Measurements from ENCODE around the gene TIGD1.

- TF ChIP-seq, protein P1, sequence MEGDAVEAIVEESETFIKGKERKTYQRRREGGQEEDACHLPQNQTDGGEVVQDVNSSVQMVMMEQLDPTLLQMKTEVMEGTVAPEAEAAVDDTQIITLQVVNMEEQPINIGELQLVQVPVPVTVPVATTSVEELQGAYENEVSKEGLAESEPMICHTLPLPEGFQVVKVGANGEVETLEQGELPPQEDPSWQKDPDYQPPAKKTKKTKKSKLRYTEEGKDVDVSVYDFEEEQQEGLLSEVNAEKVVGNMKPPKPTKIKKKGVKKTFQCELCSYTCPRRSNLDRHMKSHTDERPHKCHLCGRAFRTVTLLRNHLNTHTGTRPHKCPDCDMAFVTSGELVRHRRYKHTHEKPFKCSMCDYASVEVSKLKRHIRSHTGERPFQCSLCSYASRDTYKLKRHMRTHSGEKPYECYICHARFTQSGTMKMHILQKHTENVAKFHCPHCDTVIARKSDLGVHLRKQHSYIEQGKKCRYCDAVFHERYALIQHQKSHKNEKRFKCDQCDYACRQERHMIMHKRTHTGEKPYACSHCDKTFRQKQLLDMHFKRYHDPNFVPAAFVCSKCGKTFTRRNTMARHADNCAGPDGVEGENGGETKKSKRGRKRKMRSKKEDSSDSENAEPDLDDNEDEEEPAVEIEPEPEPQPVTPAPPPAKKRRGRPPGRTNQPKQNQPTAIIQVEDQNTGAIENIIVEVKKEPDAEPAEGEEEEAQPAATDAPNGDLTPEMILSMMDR (IDR thresholded peaks at IDR 0.05): no peak
- TF ChIP-seq REST (IDR thresholded peaks at IDR 0.05; ENCODE audit: insufficient read depth in 1 of 2, low read depth in 2 of 2, low read length in 1 of 2): no peak
- no peak for TF ChIP-seq POLR2AphosphoS5 (IDR thresholded peaks at IDR 0.05; ENCODE audit: low read depth, low read length)
Observed at GRCh38 chr2:232522623-232523401, 27.5 kb downstream of the TIGD1 start.
